ENCODE measurements around the gene PREB.

GRCh38 chr2:27162151-27163121, 28.0 kb upstream of the PREB start:
- TF ChIP-seq CTCF (conservative IDR thresholded peaks at IDR 0.05) (no peak), EZH2 (IDR thresholded peaks at IDR 0.05; ENCODE audit: low read depth) (no peak)
